WTC11 (cell line): ENCODE results near the gene GPC6.

Source experiments
- AFF4 ChIP-seq: sonication (generic); formaldehyde crosslinking; IDR thresholded peaks from 2 replicates; pipeline ENCODE4 v1.8.1; 2023; ENCODE audit warnings: mild to moderate bottlenecking, missing genetic modification reagents, borderline replicate concordance
- ATF2 ChIP-seq: sonication (generic); formaldehyde crosslinking; IDR thresholded peaks from 2 replicates; pipeline ENCODE4 v1.8.1; 2022; ENCODE audit warnings: low read depth, missing genetic modification reagents, borderline replicate concordance
- CBFB ChIP-seq: sonication (generic); formaldehyde crosslinking; IDR thresholded peaks from 2 replicates; pipeline ENCODE4 v1.8.1; 2022; ENCODE audit warnings: mild to moderate bottlenecking, low read depth, missing genetic modification reagents
- CREB1 ChIP-seq: sonication (generic); formaldehyde crosslinking; IDR thresholded peaks from 2 replicates; pipeline ENCODE4 v1.8.0; 2023; ENCODE audit warnings: mild to moderate bottlenecking, missing genetic modification reagents
- CTCF ChIP-seq: fragments of 200-600 bp; IDR thresholded peaks from 2 replicates; pipeline ENCODE4 v1.8.0; 2022; ENCODE audit warnings: antibody characterized with exemption
- NR1H2 ChIP-seq: sonication (generic); formaldehyde crosslinking; IDR thresholded peaks from 2 replicates; pipeline ENCODE4 v1.9.0; 2021; ENCODE audit warnings: mild to moderate bottlenecking, moderate library complexity, missing genetic modification reagents
- PRRX2 ChIP-seq: fragments of 250-450 bp; sonication (Bioruptor Pico); IDR thresholded peaks from 2 replicates; pipeline ENCODE4 v1.8.0; 2021; ENCODE audit warnings: mild to moderate bottlenecking
- RELA ChIP-seq: sonication (generic); formaldehyde crosslinking; IDR thresholded peaks from 2 replicates; pipeline ENCODE4 v1.8.1; 2022; ENCODE audit warnings: missing genetic modification reagents, mild to moderate bottlenecking, borderline replicate concordance
- TEAD1 ChIP-seq: sonication (generic); formaldehyde crosslinking; IDR thresholded peaks from 2 replicates; pipeline ENCODE4 v1.8.0; 2022; ENCODE audit warnings: mild to moderate bottlenecking, missing genetic modification reagents
- USF2 ChIP-seq: sonication (generic); formaldehyde crosslinking; IDR thresholded peaks from 2 replicates; pipeline ENCODE4 v1.8.1; 2023; ENCODE audit warnings: mild to moderate bottlenecking, missing genetic modification reagents, moderate library complexity
- ZBTB43 ChIP-seq: sonication (generic); formaldehyde crosslinking; IDR thresholded peaks from 2 replicates; pipeline ENCODE4 v1.8.1; 2023; ENCODE audit warnings: mild to moderate bottlenecking, missing genetic modification reagents
- ZMAT4 ChIP-seq: fragments of 250-450 bp; sonication (Bioruptor Pico); IDR thresholded peaks from 2 replicates; pipeline ENCODE4 v1.9.0; 2021; ENCODE audit warnings: mild to moderate bottlenecking
- ZNF263 ChIP-seq: sonication (generic); formaldehyde crosslinking; IDR thresholded peaks from 2 replicates; pipeline ENCODE4 v1.8.1; 2022; ENCODE audit warnings: low read depth, mild to moderate bottlenecking, moderate library complexity, missing genetic modification reagents

- TF ChIP-seq CTCF, result no peak
- no peak for TF ChIP-seq ZBTB43 (CRISPR knock-in tag)
- no peak for TF ChIP-seq AFF4 (CRISPR knock-in tag)
- no peak for TF ChIP-seq ZMAT4 (CRISPR knock-in tag)
- no peak for TF ChIP-seq NR1H2
- TF ChIP-seq ATF2 (CRISPR knock-in tag), result no peak
- no peak for TF ChIP-seq PRRX2
- no peak for TF ChIP-seq RELA (CRISPR knock-in tag)
- no peak for TF ChIP-seq TEAD1 (CRISPR knock-in tag)
- TF ChIP-seq CBFB, result no peak
- no peak for TF ChIP-seq USF2
- TF ChIP-seq CREB1 (CRISPR knock-in tag), result no peak
- no peak for TF ChIP-seq ZNF263 (CRISPR knock-in tag)
Measured at GRCh38 chr13:93811738-93812112, 585.1 kb downstream of the GPC6 start.
